K562 (cell line): ENCODE results near the gene TENM3. TPM values are rescaled to one million over a fixed set of nuclear protein-coding genes. Genes with fewer than 3 reads are reported as not detected.

Experiments used
- ATAC-seq: fragments of 200-7000 bp; cut with Tn5 transposase; 3 replicates; pipeline ENCODE4 v1.9.1; 2020; ENCODE audit warnings: moderate library complexity
- BruUV-seq: library from RNA; stranded (reverse); fragments of 400-500 nt; replicated peaks from 2 replicates; lab custom pipeline; 2021; lab: Mats Ljungman, UMichigan
- CTCF ChIA-PET: fragments of 300-600 bp; formaldehyde crosslinking; extraction: SDS; loops from one replicate; lab custom pipeline; 2021; ENCODE audit warnings: low intra/inter-chr PET ratio; lab: Yijun Ruan, JAX
- POLR2A ChIA-PET: fragments of 300-600, 350-650 bp; sonication (Branson Sonifier 250); formaldehyde crosslinking; extraction: SDS; loops from one replicate; lab custom pipeline; 2021; ENCODE audit warnings: antibody characterized with exemption, inconsistent platforms; lab: Yijun Ruan, JAX
- DNase-seq, 4 experiments: peaks; one replicate each; pipeline versions ENCODE4 v3.0.0 to v3.0.0-alpha.2; 2011 to 2018; ENCODE audit warnings: low spot score in 3 of 4, mixed read lengths in 3 of 4; ENCODE audit errors: extremely low read depth in 1 of 4
- FAIRE-seq: peaks from 2 replicates; lab custom pipeline; 2011; peaks lifted over from hg19 to GRCh38; lab: Jason Lieb, UNC
- H2AFZ ChIP-seq: 2 replicates; pipeline ENCODE4 v1.6.0; 2011; ENCODE audit warnings: low read depth, low read length, control low read depth, inconsistent platforms
- H3K27ac ChIP-seq: fragments of 200-600 bp; 3 replicates; pipeline ENCODE4 v1.8.0; 2011; ENCODE audit warnings: low read depth, mild to moderate bottlenecking, control low read depth, inconsistent platforms, low read length, moderate library complexity, mixed read lengths; ENCODE audit errors: extremely low read depth
- H3K27me3 ChIP-seq, 2 experiments: fragments of 300-600 bp in 1 of 2; 2 replicates in 1 of 2; 3 replicates in 1 of 2; pipeline versions ENCODE4 v1.6.0 to v1.8.0; 2011; ENCODE audit warnings: inconsistent platforms in 2 of 2, low read length in 2 of 2, mild to moderate bottlenecking in 1 of 2, mixed read lengths in 1 of 2, moderate library complexity in 1 of 2; ENCODE audit not compliant: control insufficient read depth in 2 of 2, insufficient read depth in 2 of 2
- H3K36me3 ChIP-seq: fragments of 300-600 bp; 3 replicates; pipeline ENCODE4 v1.8.0; 2011; ENCODE audit warnings: mild to moderate bottlenecking, low read length, inconsistent platforms; ENCODE audit not compliant: control insufficient read depth, insufficient read depth
- H3K4me1 ChIP-seq, 2 experiments: fragments of 200-600 bp in 1 of 2; replicated peaks in 1 of 2; 2 replicates in 1 of 2; 3 replicates in 1 of 2; pipeline versions ENCODE4 v1.5.1 to v1.8.0; 2011; ENCODE audit warnings: inconsistent platforms in 2 of 2, low read length in 2 of 2, mild to moderate bottlenecking in 1 of 2, mixed read lengths in 1 of 2, moderate library complexity in 1 of 2; ENCODE audit not compliant: control insufficient read depth in 2 of 2, insufficient read depth in 2 of 2
- H3K4me2 ChIP-seq: 2 replicates; pipeline ENCODE4 v1.6.1; 2011; ENCODE audit warnings: low read length, control low read depth, inconsistent platforms, mixed read lengths; ENCODE audit not compliant: insufficient read depth
- H3K4me3 ChIP-seq: fragments of 200-600 bp; sonication (generic), shearing (Covaris generic); 2 replicates; pipeline ENCODE4 v1.5.1; 2016; ENCODE audit warnings: control low read depth, inconsistent platforms
- H3K79me2 ChIP-seq: fragments of 200-600 bp; 3 replicates; pipeline ENCODE4 v1.8.0; 2011; ENCODE audit warnings: low read length, inconsistent platforms; ENCODE audit not compliant: control insufficient read depth, insufficient read depth
- H3K9ac ChIP-seq, 2 experiments: 2 replicates each; pipeline versions ENCODE4 v1.6.0 to v1.6.1; 2011; ENCODE audit warnings: low read depth in 2 of 2, low read length in 2 of 2, control low read depth in 1 of 2, inconsistent platforms in 1 of 2, mild to moderate bottlenecking in 1 of 2, mixed read lengths in 1 of 2; ENCODE audit not compliant: insufficient read depth in 1 of 2
- H3K9me1 ChIP-seq: one replicate; pipeline ENCODE4 v1.6.0; 2011; ENCODE audit warnings: inconsistent platforms, mild to moderate bottlenecking, low read length, moderate library complexity; ENCODE audit not compliant: control insufficient read depth, insufficient read depth
- H3K9me3 ChIP-seq: replicated peaks from 2 replicates; pipeline ENCODE4 v1.5.1; 2011; ENCODE audit warnings: low read depth, low read length, inconsistent platforms; ENCODE audit not compliant: control insufficient read depth, insufficient read depth
- H4K20me1 ChIP-seq: replicated peaks from 2 replicates; pipeline ENCODE4 v1.6.1; 2011; ENCODE audit warnings: low read length, inconsistent platforms, mixed read lengths; ENCODE audit not compliant: control insufficient read depth, insufficient read depth
- BCOR ChIP-seq: fragments of 450-650 bp; IDR thresholded peaks from 2 replicates; pipeline ENCODE4 v1.6.1; 2016
- MAX ChIP-seq: sonication (generic); formaldehyde crosslinking; IDR thresholded peaks from 2 replicates; pipeline ENCODE4 v1.9.0; 2022; ENCODE audit warnings: mild to moderate bottlenecking, missing genetic modification reagents
- TBL1XR1 ChIP-seq, 2 experiments: IDR thresholded peaks; 2 replicates each; pipeline ENCODE4 v1.6.1; 2012; ENCODE audit warnings: improper control_type of control experiment in 2 of 2, low read length in 2 of 2, mild to moderate bottlenecking in 1 of 2
- U2AF1 ChIP-seq: fragments of 200-400 bp; formaldehyde crosslinking; optimal IDR thresholded peaks from 2 replicates; pipeline ENCODE3; 2017; ENCODE audit warnings: mild to moderate bottlenecking, low read depth, low read length, moderate library complexity
- WGBS: fragments of 100-300 bp; shearing (Covaris generic); methylation state at CpG from one replicate; pipeline ENCODE4 v1.1.6; 2016; ENCODE audit warnings: low coverage, mixed read lengths; ENCODE audit not compliant: insufficient coverage; ENCODE audit errors: missing lambda C conversion rate; 5-methylcytosine and 5-hydroxymethylcytosine counted together
- in situ Hi-C: fragments of 300-500 bp; cut with MboI; formaldehyde crosslinking; loops from 4 replicates; pipeline ENCODE4 v1.15.0; 2018; ENCODE audit warnings: inconsistent platforms, mixed read lengths
- intact Hi-C: fragments of 100-400 bp; cut with micrococcal nuclease; formaldehyde crosslinking; loops from 2 replicates; pipeline ENCODE4 v1.14.2; 2022
- polyA plus RNA-seq, 8 experiments: library from polyadenylated mRNA; depleted of rRNA in 4 of 8; stranded (reverse) in 5 of 8; unstranded in 3 of 8; fragments of >200 nt; fragmentation: Nextera tagmentation in 2 of 8; fragmentation: Illumina TruSeq in 1 of 8; extraction: Ambion mirVana in 2 of 8; extraction: Trizol in 1 of 8; gene quantifications; 2 replicates each; pipeline versions ENCODE4 v1.2.1 to v1.2.3, GENCODE V29; 2011 to 2014; ENCODE audit warnings: inconsistent platforms in 1 of 8, missing spikeins in 1 of 8
- total RNA-seq, 7 experiments: library from RNA; depleted of rRNA in 6 of 7; stranded (reverse); fragments of >200 nt in 6 of 7; fragmentation: Illumina TruSeq in 2 of 7; extraction: Trizol in 2 of 7; gene quantifications; 2 replicates each; pipeline versions ENCODE4 v1.2.1 to v1.2.3, GENCODE V29; 2011 to 2021; ENCODE audit warnings: low replicate concordance in 1 of 7

Gene TENM3
- total and polyA plus RNA-seq, 9 of the 15 experiments (the other 6 are each of a cell fraction or from before 2014, with no cell fraction given), result 0.01 to 0.02 TPM; not detected in 7

GRCh38 chr4:182807767-182808548 is 564.8 kb downstream of the TENM3 start (continued):
- TF ChIP-seq TBL1XR1 (IDR thresholded peaks at IDR 0.05; ENCODE audit: low read length in 2 of 2) (no peak), U2AF1 (no peak)

GRCh38 chr4:182808673-182809416 is 565.6 kb downstream of the TENM3 start:
- H3K4me1 ChIP-seq, result peaks cover 0 to 19% of the 10 kb centered on the region in 2 experiments; a peak in 3 of 5 replicates
- intact Hi-C loops, result loop anchor here (5.0 to 10.0 kb wide), 3 partner anchors 118 to 456 kb away; no protein-coding TSS in a partner anchor
- H3K9ac ChIP-seq, result no peak overlapping the region
- no peaks in the 10 kb centered on the region for H3K79me2 ChIP-seq
- no peaks in the 10 kb centered on the region for H3K36me3 ChIP-seq
- no peaks in the 10 kb centered on the region for H3K9me1 ChIP-seq
- CTCF ChIA-PET, result no interaction called here
- no peak overlapping the region for H2AFZ ChIP-seq
- no peak for TF ChIP-seq BCOR
- TF ChIP-seq MAX (CRISPR knock-in tag), result peak; percentile 31; the same call in 1 of the 2 replicates
- TF ChIP-seq, all 486 proteins: peak for 1
- Histone ChIP-seq H3K27ac (no peak overlapping the region), H3K27me3 (peaks cover 10 to 26% of the 10 kb centered on the region in 2 experiments; a peak in 3 of 5 replicates), H4K20me1 (no peaks in the 10 kb centered on the region), H3K4me3 (no peak overlapping the region), H3K4me2 (no peak overlapping the region), H3K9me3 (no peaks in the 10 kb centered on the region; the same call in 1 of the 2 replicates)
- no peak for DNase-seq
- ATAC-seq, result no peak
- POLR2A ChIA-PET, result interaction anchor here (0.7 kb wide), 1 partner anchor 259 kb away, joined by 3 read pairs; no protein-coding TSS in a partner anchor
- no peak for FAIRE-seq
- in situ Hi-C loops, result no loop called here
- 27% methylated on average over 25 of the region's 25 CpGs for WGBS
- no TSS peak for BruUV-seq
